K562 (cell line): ENCODE measurements around the gene ZNF487. TPM values are rescaled to one million over a fixed set of nuclear protein-coding genes. Genes with fewer than 3 reads are reported as not detected.

ENCODE experiments used
- BDP1 ChIP-seq: IDR thresholded peaks from 3 replicates; pipeline ENCODE4 v1.6.1; 2011; ENCODE audit not compliant: insufficient read length, insufficient read depth
- CREB1 ChIP-seq, 2 experiments: sonication (generic) in 1 of 2; formaldehyde crosslinking in 1 of 2; IDR thresholded peaks; 2 replicates each; pipeline versions ENCODE4 v1.6.1 to v1.8.0; 2012 to 2022; ENCODE audit warnings: inconsistent platforms in 1 of 2, mild to moderate bottlenecking in 1 of 2, missing genetic modification reagents in 1 of 2, moderate library complexity in 1 of 2
- E2F1 ChIP-seq: sonication (generic); formaldehyde crosslinking; IDR thresholded peaks from 2 replicates; pipeline ENCODE4 v1.8.1; 2023; ENCODE audit warnings: mild to moderate bottlenecking, missing genetic modification reagents, moderate library complexity
- ERF ChIP-seq: fragments of 450-650 bp; formaldehyde crosslinking; IDR thresholded peaks from 2 replicates; pipeline ENCODE4 v1.4.0; 2020; ENCODE audit warnings: mild to moderate bottlenecking, mixed read lengths
- NCOA1 ChIP-seq: fragments of 450-650 bp; IDR thresholded peaks from 2 replicates; pipeline ENCODE4 v1.6.1; 2016; ENCODE audit warnings: low read depth
- SIN3B ChIP-seq: fragments of 450-650 bp; IDR thresholded peaks from 2 replicates; pipeline ENCODE4 v1.6.1; 2017; ENCODE audit warnings: low read depth, mild to moderate bottlenecking, moderate library complexity
- STAG1 ChIP-seq: sonication (generic); formaldehyde crosslinking; IDR thresholded peaks from 2 replicates; pipeline ENCODE4 v1.5.0; 2020; ENCODE audit warnings: missing genetic modification reagents, borderline replicate concordance
- TBP ChIP-seq: optimal IDR thresholded peaks from 2 replicates; pipeline ENCODE3; 2011; ENCODE audit warnings: low read depth, low read length, improper control_type of control experiment
- TRIM25 ChIP-seq: fragments of 450-650 bp; IDR thresholded peaks from 2 replicates; pipeline ENCODE4 v1.7.0; 2016; ENCODE audit warnings: borderline replicate concordance
- TSC22D4 ChIP-seq: fragments of 450-650 bp; IDR thresholded peaks from 2 replicates; pipeline ENCODE4 v1.6.1; 2016; ENCODE audit warnings: missing genetic modification characterization, missing biosample characterization, control low read depth
- ZBTB40 ChIP-seq, 2 experiments: fragments of 450-650 bp in 1 of 2; sonication (generic) in 1 of 2; formaldehyde crosslinking in 1 of 2; IDR thresholded peaks; 2 replicates each; pipeline versions ENCODE4 v1.7.1 to v1.9.0; 2016 to 2022; ENCODE audit warnings: inconsistent platforms in 1 of 2, mild to moderate bottlenecking in 1 of 2, missing genetic modification reagents in 1 of 2
- ZNF280A ChIP-seq: fragments of 450-650 bp; IDR thresholded peaks from 2 replicates; pipeline ENCODE4 v1.6.1; 2018; ENCODE audit warnings: mild to moderate bottlenecking, low read depth; ENCODE audit not compliant: partially characterized antibody
- ZNF586 ChIP-seq: fragments of 450-650 bp; formaldehyde crosslinking; conservative IDR thresholded peaks from 2 replicates; pipeline ENCODE4 v1.4.0; 2020; ENCODE audit warnings: mild to moderate bottlenecking, moderate library complexity
- polyA plus RNA-seq, 8 experiments: library from polyadenylated mRNA; depleted of rRNA in 4 of 8; stranded (reverse) in 5 of 8; unstranded in 3 of 8; fragments of >200 nt; fragmentation: Nextera tagmentation in 2 of 8; fragmentation: Illumina TruSeq in 1 of 8; extraction: Ambion mirVana in 2 of 8; extraction: Trizol in 1 of 8; gene quantifications; 2 replicates each; pipeline versions ENCODE4 v1.2.1 to v1.2.3, GENCODE V29; 2011 to 2014; ENCODE audit warnings: inconsistent platforms in 1 of 8, missing spikeins in 1 of 8
- total RNA-seq, 7 experiments: library from RNA; depleted of rRNA in 6 of 7; stranded (reverse); fragments of >200 nt in 6 of 7; fragmentation: Illumina TruSeq in 2 of 7; extraction: Trizol in 2 of 7; gene quantifications; 2 replicates each; pipeline versions ENCODE4 v1.2.1 to v1.2.3, GENCODE V29; 2011 to 2021; ENCODE audit warnings: low replicate concordance in 1 of 7

ZNF487 gene
- total and polyA plus RNA-seq, 9 of the 15 experiments (the other 6 are each of a cell fraction or from before 2014, with no cell fraction given): 1.9 to 6.5 (median 4.2) TPM

GRCh38 chr10:43409385-43410109 lies 27.4 kb upstream of the ZNF487 start (continued):
- TF ChIP-seq ZBTB40 (IDR thresholded peaks at IDR 0.05) (peak; percentile 18; the same call in 1 of the 2 replicates), ZBTB40 (CRISPR knock-in tag; IDR thresholded peaks at IDR 0.05) (no peak), E2F1 (CRISPR knock-in tag) (no peak), SIN3B (no peak), TSC22D4 (tag) (no peak), STAG1 (CRISPR knock-in tag) (no peak), TRIM25 (no peak), ERF (CRISPR knock-in tag) (peak; percentile 81; the same call in 1 of the 2 replicates), BDP1 (no peak), CREB1 (IDR thresholded peaks at IDR 0.05) (no peak), CREB1 (CRISPR knock-in tag; IDR thresholded peaks at IDR 0.05) (no peak), TBP (no peak), ZNF586 (CRISPR knock-in tag) (no peak), NCOA1 (peak; percentile 22; the same call in 1 of the 2 replicates), ZNF280A (no peak)
